ENCODE data around the gene PXMP4.
"Not testable (repeated sequence)": the region's sequence is repeated elsewhere in the genome, so short reads cannot be mapped to it uniquely, and the experiment has no call there.

Gene PXMP4, protein sequence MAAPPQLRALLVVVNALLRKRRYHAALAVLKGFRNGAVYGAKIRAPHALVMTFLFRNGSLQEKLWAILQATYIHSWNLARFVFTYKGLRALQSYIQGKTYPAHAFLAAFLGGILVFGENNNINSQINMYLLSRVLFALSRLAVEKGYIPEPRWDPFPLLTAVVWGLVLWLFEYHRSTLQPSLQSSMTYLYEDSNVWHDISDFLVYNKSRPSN

DNA sequence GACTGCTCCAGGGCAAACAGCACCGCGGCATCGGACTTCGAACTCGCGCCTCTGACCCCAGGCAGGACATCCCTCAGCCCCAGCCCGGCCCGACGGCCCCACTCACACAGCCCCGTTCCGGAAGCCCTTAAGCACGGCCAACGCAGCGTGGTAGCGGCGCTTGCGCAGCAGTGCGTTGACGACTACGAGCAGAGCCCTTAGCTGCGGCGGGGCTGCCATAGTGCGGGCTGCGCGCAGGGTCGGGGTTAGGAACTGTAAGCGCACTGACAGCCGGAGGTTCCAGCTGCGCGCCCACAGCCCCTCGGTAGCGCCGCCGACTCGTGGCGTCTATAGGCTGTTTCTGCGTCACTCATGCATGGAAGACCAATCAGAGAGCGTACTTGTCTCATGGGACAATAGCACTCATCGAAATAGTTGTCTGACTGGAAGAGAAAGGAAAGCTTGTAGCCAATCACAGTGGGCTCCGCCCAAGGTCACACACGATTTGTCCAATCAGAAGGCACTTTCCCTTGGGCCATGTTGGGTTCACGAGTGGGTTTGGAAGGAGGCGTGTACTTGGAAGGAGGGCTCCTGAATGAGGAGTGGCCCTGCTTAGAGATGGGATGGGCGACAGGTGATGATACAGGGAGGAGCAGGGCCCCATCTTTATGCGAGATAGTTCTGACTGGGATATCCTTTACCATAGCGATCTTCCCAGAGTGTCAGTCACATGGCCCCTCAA, at the start of gene PXMP4:
TSS of gene PXMP4 (minus strand) at position 322 of the 721 bp plus-strand sequence. CDS start at position 219, 103 bp downstream.
- peak within 1 kb of the TSS; percentile 86 for H3K27ac Mint-ChIP-seq

DNA sequence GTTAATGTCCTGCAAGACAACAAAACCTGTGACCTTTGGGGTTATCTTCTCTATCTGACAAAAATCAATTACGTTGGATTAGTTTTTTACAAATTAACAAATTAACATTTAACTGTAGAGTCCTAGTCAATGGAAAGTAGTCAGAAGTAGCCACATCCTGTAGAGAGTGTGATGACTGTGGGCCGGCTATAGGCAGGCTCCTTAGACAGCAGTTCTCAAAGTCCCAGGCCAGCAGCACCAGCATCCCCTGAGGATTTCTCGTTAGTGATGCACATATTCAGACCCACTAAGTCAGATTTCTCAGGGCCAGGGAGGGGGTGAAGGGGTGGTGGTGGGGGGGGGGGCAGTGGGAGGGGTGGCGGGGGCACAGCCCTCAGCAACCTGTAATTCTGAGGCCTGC, 48.9 kb upstream of the PXMP4 start:
- Mint-ChIP-seq H3K27ac (no peak overlapping the region), H3K4me1 (ENCODE audit: low read depth) (no peaks in the 10 kb centered on the region), H3K4me3 (no peak overlapping the region), H3K36me3 (peaks cover 15% of the 10 kb centered on the region), H3K27me3 (no peaks in the 10 kb centered on the region), H3K9me3 (ENCODE audit: low read depth) (no peaks in the 10 kb centered on the region)

More for the DNA sequence above, at the start of gene PXMP4:
- peak within 1 kb of the TSS; percentile 88 for H3K4me3 Mint-ChIP-seq
- peaks cover 25% of the 10 kb centered on the region for H3K4me1 Mint-ChIP-seq (ENCODE audit: low read depth)
- H3K27me3 Mint-ChIP-seq = no peaks in the 10 kb centered on the region
- peaks cover 2% of the 10 kb centered on the region for H3K36me3 Mint-ChIP-seq
- no peaks in the 10 kb centered on the region for H3K9me3 Mint-ChIP-seq (ENCODE audit: low read depth)

DNA sequence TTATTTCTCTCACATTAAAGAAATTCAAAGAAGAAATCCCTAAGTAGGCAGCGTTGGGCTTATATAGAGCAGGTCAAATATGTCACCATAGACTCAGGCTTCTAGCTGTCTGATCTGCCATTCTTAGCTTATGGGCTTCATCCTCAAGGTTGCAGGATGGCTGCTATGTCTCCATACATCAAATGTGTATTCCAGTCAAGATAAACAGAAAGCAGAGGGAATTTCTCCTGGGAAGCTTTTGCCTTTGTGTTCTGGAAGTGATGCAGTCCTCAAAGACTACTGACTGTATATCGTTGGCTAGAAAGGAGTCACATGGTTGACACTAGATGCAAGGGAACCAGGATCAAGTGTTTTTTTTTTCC, 47.6 kb upstream of the PXMP4 start:
- Mint-ChIP-seq H3K27me3 (no peaks in the 10 kb centered on the region), H3K4me3 (no peak overlapping the region), H3K27ac (no peak overlapping the region), H3K9me3 (ENCODE audit: low read depth) (no peaks in the 10 kb centered on the region), H3K4me1 (ENCODE audit: low read depth) (no peaks in the 10 kb centered on the region), H3K36me3 (peaks cover 15% of the 10 kb centered on the region)

DNA sequence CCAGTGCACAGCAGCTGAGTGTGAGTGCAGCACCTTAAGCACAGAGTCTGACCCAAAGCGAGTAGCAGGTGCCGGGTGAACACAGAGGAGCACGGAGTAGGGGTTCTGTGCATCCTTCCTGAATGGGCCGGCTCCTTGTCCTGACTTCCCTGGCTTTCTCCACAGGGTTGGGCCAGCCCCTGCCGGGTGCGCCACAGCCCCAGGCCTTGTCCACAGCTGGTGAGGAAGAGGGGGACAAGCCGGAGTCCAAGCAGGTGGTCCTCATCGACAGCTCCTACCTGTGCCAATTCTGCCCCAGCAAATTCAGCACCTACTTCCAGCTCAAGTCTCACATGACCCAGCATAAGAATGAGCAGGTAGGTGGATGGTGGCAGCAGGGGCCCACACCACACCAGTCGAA, 46.6 kb upstream of the PXMP4 start:
- Mint-ChIP-seq H3K36me3 (peaks cover 10% of the 10 kb centered on the region), H3K27me3 (no peaks in the 10 kb centered on the region), H3K9me3 (ENCODE audit: low read depth) (no peaks in the 10 kb centered on the region), H3K4me3 (no peak overlapping the region), H3K4me1 (ENCODE audit: low read depth) (no peaks in the 10 kb centered on the region), H3K27ac (no peak overlapping the region)

DNA sequence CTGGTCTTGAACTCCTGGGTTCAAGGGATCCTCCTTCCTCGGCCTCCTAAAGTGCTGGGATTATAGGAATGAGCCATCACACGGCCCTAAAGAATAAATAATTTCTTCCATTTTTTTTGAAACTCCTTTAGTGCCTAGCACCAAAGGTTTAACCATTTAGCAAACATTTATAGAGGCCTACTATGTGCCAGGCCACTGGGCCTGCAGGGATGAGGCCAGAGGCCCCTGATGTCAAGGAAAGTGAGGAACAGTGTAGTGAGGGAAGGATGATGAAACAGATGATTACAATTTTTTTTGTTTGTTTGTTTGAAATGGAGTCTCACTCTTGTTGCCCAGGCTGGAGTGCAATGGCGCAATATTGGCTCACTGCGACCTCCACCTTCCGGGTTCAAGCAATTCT, 45.5 kb upstream of the PXMP4 start:
- H3K27ac Mint-ChIP-seq = no peak overlapping the region
- H3K27me3 Mint-ChIP-seq = no peaks in the 10 kb centered on the region
- no peaks in the 10 kb centered on the region for H3K9me3 Mint-ChIP-seq (ENCODE audit: low read depth)
- no peaks in the 10 kb centered on the region for H3K4me1 Mint-ChIP-seq (ENCODE audit: low read depth)
- no peak overlapping the region for H3K4me3 Mint-ChIP-seq
- H3K36me3 Mint-ChIP-seq = peaks cover 10% of the 10 kb centered on the region

DNA sequence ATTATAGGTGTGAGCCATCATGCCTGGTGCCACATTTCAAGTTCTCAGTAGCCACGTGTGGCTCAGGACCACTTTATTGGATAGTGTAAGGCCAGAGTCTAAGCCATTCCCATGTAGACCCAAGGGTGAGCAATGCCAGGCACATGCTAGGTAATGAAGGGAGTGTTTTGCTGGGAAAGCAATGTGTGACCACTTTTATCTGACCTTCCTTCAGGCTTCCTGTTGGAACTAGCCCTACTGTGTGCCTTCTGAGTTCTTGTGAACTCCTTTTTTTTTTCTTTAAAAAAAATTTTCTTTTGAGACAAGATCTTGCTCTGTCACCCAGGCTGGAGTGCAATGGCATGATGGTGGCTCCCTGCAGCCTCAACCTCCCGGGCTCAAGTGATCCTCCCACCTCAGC, 45.0 kb upstream of the PXMP4 start:
- H3K27me3 Mint-ChIP-seq = no peaks in the 10 kb centered on the region
- H3K27ac Mint-ChIP-seq = no peak overlapping the region
- no peaks in the 10 kb centered on the region for H3K9me3 Mint-ChIP-seq (ENCODE audit: low read depth)
- no peaks in the 10 kb centered on the region for H3K4me1 Mint-ChIP-seq (ENCODE audit: low read depth)
- H3K36me3 Mint-ChIP-seq = peaks cover 10% of the 10 kb centered on the region
- no peak overlapping the region for H3K4me3 Mint-ChIP-seq

DNA sequence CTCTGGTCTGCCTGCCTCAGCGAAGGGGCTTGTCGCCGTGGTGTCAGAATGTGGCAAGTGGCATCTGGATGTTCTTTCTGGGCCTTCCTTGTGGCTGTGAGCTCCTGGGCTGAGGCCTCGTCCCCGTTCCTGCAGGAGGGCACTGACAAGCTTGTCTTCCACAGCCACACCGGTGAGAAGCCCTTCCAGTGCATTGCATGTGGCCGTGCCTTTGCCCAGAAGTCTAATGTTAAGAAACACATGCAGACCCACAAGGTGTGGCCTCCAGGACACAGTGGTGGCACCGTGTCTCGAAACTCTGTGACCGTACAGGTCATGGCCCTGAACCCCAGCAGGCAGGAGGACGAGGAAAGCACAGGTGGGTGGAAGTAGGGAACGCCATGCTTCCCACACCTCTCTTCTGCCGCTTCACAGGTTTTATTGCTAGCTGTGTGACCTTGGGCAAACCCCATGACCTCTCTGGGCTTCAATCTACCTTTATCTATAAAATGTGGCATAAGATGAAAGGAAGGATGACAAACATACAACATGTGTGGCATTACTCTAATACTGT, 41.7 kb upstream of the PXMP4 start:
- Mint-ChIP-seq H3K36me3 (peaks cover 13% of the 10 kb centered on the region), H3K4me1 (ENCODE audit: low read depth) (peaks cover 2% of the 10 kb centered on the region), H3K27ac (no peak overlapping the region), H3K9me3 (ENCODE audit: low read depth) (no peaks in the 10 kb centered on the region), H3K27me3 (no peaks in the 10 kb centered on the region), H3K4me3 (no peak overlapping the region)

DNA sequence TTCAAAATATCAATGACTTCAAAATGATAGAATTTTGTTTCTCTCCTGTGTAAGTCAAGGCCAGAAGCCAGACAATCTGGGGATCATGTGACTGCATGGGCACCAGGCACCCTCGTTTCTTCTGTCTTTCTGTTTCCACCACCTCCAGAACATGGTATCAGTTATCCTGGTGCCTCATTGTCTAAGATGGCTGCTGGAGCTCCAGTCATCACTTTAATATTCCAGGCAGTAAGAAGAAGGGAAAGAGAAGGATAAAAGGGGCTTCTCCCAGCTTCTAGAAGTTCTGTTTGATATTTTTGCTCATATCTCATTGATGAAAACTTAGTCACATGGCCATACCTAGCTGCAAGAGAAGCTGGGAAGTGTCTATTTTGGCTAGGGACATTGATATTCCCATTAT, 37.3 kb upstream of the PXMP4 start:
- no peaks in the 10 kb centered on the region for H3K9me3 Mint-ChIP-seq (ENCODE audit: low read depth)
- no peak overlapping the region for H3K27ac Mint-ChIP-seq
- peaks cover 13% of the 10 kb centered on the region for H3K36me3 Mint-ChIP-seq
- no peaks in the 10 kb centered on the region for H3K27me3 Mint-ChIP-seq
- H3K4me1 Mint-ChIP-seq (ENCODE audit: low read depth) = peaks cover 14% of the 10 kb centered on the region
- no peak overlapping the region for H3K4me3 Mint-ChIP-seq

DNA sequence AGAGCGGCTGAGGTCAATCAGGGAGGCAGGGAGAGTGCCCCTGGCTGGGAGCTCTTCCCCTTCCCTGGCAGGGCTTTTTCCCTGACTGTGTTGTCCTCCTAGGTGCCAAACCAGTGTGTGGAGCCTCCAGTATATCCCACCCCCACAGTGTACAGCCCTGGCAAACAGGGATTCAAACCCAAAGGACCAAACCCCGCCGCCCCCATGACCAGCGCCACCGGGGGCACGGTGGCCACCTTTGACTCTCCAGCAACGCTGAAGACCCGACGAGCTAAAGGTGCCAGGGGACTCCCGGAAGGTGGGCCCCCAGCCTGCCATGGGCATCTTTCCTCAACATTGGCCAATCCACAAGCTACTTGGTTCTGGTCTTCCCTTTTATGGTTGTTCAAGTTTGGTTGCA, 36.9 kb upstream of the PXMP4 start:
- Mint-ChIP-seq H3K4me3 (no peak overlapping the region), H3K9me3 (ENCODE audit: low read depth) (no peaks in the 10 kb centered on the region), H3K4me1 (ENCODE audit: low read depth) (peaks cover 14% of the 10 kb centered on the region), H3K27me3 (no peaks in the 10 kb centered on the region), H3K27ac (no peak overlapping the region), H3K36me3 (peaks cover 13% of the 10 kb centered on the region)

DNA sequence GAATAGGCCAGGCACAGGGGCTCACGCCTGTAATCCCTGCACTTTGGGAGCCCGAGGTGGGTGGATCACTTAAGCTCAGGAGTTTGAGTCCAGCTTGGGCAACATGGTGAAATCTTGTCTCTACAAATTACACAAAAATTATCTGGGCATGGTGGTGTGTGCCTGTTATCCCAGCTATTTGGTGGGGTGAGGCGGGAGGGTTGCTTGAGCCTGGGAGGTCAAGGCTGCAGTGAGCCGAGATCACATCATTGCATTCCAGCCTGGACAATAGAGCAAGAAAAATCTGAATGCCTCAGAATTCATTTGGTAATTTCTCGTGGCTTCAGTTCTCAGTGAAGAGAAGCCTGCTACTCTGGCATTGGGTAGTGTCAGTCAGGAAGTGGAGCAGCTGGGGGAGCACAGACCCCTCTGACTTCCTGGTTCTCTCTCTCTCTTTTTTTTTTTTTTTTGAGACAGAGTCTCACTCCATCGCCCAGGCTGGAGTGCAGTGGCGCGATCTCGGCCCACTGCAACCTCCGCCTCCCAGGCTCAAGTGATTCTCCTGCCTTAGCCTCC, 35.9 kb upstream of the PXMP4 start:
- Mint-ChIP-seq H3K27ac (peak overlapping the region; percentile 54), H3K4me1 (ENCODE audit: low read depth) (peaks cover 14% of the 10 kb centered on the region), H3K36me3 (peaks cover 11% of the 10 kb centered on the region)
- H3K4me3 Mint-ChIP-seq; H3K9me3 Mint-ChIP-seq (ENCODE audit: low read depth); H3K27me3 Mint-ChIP-seq: not testable (repeated sequence)

DNA sequence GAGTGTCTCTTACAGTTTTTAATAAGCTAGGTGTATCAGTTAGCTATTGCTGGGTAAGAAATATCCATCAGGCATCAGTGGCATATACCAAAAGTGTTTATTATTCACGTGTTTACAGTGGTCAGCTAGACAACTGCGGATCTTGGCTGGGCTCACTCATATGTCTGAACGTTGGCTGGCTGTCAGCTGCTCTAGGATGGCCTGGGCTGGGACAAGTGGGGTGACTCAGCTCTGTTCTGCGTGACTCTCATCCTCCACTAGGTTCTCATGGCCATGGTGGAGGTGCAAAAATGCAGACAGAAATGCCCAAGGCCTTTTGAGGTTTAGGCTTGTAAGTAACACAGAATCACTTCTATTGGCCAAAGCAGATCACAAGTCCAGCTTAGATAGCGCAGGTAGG, 33.7 kb upstream of the PXMP4 start:
- Mint-ChIP-seq H3K27ac (no peak overlapping the region), H3K4me1 (ENCODE audit: low read depth) (peaks cover 14% of the 10 kb centered on the region), H3K4me3 (no peak overlapping the region), H3K36me3 (peaks cover 11% of the 10 kb centered on the region), H3K27me3 (no peaks in the 10 kb centered on the region), H3K9me3 (ENCODE audit: low read depth) (no peaks in the 10 kb centered on the region)

DNA sequence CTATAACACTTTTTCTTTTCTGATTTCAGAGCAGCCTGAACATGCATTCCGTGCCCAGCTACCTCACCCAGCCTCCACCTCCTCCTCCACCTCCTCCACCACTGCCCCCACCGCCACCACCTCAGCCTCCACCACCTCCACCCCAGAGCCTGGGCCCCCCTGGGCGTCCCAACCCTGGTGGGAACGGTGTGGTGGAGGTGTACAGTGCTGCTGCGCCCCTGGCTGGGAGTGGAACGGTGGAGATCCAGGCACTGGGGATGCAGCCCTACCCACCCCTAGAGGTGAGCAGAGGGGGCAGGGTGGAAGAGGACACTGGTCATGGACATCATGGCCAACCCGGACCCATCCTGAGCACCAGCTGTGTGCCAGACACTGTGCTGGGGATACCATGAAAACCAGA, 33.0 kb upstream of the PXMP4 start:
- no peak overlapping the region for H3K27ac Mint-ChIP-seq
- no peaks in the 10 kb centered on the region for H3K9me3 Mint-ChIP-seq (ENCODE audit: low read depth)
- H3K4me3 Mint-ChIP-seq = no peak overlapping the region
- H3K4me1 Mint-ChIP-seq (ENCODE audit: low read depth) = peaks cover 14% of the 10 kb centered on the region
- peaks cover 11% of the 10 kb centered on the region for H3K36me3 Mint-ChIP-seq
- H3K27me3 Mint-ChIP-seq = no peaks in the 10 kb centered on the region

DNA sequence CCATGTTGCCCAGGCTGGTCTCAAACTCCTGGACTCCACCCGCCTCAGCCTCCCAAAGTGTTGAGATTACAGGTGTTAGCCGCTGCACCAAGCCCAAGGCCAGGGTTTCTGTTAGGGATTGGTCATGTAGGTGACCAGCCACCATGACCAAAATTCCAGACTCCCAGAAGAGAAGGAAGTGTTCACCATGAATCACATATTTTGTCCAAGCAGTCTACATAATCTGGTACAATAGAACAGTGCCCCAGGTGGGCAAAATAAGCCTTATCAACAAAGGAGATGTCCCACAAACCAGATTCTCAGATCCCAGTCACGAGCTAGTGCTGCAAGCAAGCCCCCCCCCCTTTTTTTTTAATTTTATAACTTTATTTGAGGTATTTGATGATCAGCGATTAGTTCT, 31.7 kb upstream of the PXMP4 start:
- H3K9me3 Mint-ChIP-seq (ENCODE audit: low read depth) = no peaks in the 10 kb centered on the region
- H3K27ac Mint-ChIP-seq = no peak overlapping the region
- H3K4me1 Mint-ChIP-seq (ENCODE audit: low read depth) = peaks cover 12% of the 10 kb centered on the region
- H3K27me3 Mint-ChIP-seq = no peaks in the 10 kb centered on the region
- peaks cover 6% of the 10 kb centered on the region for H3K36me3 Mint-ChIP-seq
- H3K4me3 Mint-ChIP-seq = no peak overlapping the region

DNA sequence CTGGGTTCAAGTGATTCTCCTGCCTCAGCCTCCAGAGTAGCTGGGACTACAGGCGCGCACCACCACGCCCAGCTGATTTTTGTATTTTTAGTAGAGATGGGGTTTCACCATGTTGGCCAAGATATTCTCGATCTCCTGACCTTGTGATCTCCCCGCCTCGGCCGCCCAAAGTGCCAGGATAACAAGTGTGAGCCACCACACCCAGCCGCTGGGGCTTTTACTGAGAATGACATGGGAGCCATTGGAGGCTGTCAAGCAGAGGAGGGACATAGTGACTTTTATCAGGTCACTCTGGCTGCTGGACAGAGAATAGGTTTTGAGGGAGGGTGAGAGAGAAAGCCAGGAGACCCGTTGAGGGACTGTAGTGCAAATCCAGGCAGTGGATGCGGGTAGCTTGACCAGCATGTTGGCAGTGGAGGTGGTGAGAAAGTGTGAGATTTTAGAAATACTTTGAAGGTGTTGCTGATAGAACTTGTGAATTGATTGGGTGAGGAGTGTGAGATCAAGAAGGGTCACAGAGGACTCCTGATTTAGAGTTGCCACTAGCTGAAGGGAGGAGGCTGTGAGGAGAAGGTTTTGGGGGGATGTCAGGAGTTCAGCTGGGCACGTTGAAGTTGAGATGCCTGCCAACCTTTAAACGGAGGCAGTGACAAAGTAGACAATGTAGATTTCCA, 26.4 kb upstream of the PXMP4 start:
- no peak overlapping the region for H3K4me3 Mint-ChIP-seq
- no peak overlapping the region for H3K27ac Mint-ChIP-seq
- no peaks in the 10 kb centered on the region for H3K27me3 Mint-ChIP-seq
- H3K36me3 Mint-ChIP-seq = peaks cover 9% of the 10 kb centered on the region
- H3K4me1 Mint-ChIP-seq (ENCODE audit: low read depth) = peaks cover 2% of the 10 kb centered on the region
- no peaks in the 10 kb centered on the region for H3K9me3 Mint-ChIP-seq (ENCODE audit: low read depth)

DNA sequence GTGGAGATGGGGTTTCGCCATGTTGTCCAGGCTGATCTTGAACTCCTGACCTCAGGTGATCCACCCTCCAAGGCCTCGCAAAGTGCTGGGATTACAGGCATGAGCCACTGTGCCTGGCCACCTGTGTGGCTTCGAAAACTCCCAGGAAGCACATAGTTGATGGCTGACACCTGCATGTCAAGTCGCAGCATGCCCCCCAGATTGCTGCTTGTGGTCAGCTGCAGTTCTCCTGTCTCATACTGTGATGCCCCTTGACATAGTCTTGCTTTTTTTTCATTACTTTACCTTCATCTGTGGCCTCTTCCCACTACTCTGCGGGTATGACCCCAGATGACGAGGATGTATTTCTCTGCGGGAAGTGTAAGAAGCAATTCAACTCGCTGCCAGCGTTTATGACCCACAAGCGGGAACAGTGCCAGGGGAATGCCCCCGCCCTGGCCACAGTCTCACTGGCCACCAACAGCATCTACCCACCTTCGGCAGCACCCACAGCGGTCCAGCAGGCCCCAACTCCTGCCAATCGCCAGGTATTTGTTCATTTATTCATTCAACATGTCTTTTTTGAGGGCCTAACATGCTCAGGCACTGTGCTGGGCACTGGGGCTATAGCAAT, 24.8 kb upstream of the PXMP4 start:
- Mint-ChIP-seq H3K27ac (no peak overlapping the region), H3K4me1 (ENCODE audit: low read depth) (peaks cover 2% of the 10 kb centered on the region), H3K4me3 (no peak overlapping the region), H3K27me3 (no peaks in the 10 kb centered on the region), H3K9me3 (ENCODE audit: low read depth) (no peaks in the 10 kb centered on the region), H3K36me3 (peaks cover 9% of the 10 kb centered on the region)
